Keratinocyte (primary cell): ENCODE measurements around the gene HDAC9.

Experiments
- CTCF ChIP-seq, 3 experiments: IDR thresholded peaks in 1 of 3; conservative IDR thresholded peaks in 1 of 3; optimal IDR thresholded peaks in 1 of 3; 2 replicates in 2 of 3; 3 replicates in 1 of 3; pipeline versions ENCODE3 to v1.5.1; 2011; ENCODE audit warnings: low read length in 3 of 3, mild to moderate bottlenecking in 3 of 3, moderate library complexity in 2 of 3, control low read depth in 1 of 3, inconsistent platforms in 1 of 3; ENCODE audit not compliant: insufficient read depth in 2 of 3; ENCODE audit errors: extremely low read depth in 1 of 3
- EZH2 ChIP-seq: IDR thresholded peaks from one replicate; pipeline ENCODE4 v1.6.1; 2012; ENCODE audit warnings: inconsistent platforms, mild to moderate bottlenecking, low read length, moderate library complexity

GRCh38 chr7:18821554-18821953, 326.0 kb downstream of the HDAC9 start:
- TF ChIP-seq CTCF (optimal IDR thresholded peaks at IDR 0.05 in 1 of 3, IDR thresholded peaks at IDR 0.05 in 1 of 3, conservative IDR thresholded peaks at IDR 0.05 in 1 of 3; ENCODE audit: extremely low read depth in 1 of 3, insufficient read depth in 2 of 3, low read length in 3 of 3) (no peak), EZH2 (no peak)
